Measurements from ENCODE around the gene TMEM25.
A peak's percentile ranks its signal among the peaks of the same experiment; 100 is the strongest.
"Not testable (repeated sequence)": the region's sequence is repeated elsewhere in the genome, so short reads cannot be mapped to it uniquely, and the experiment has no call there.

The TMEM25 gene

GRCh38 chr11:118532091-118532490 is 1.1 kb downstream of the TMEM25 start:
- no peak for DNase-seq

- DNase-seq = no peak
Measured at GRCh38 chr11:118532852-118533768, 2.1 kb downstream of the TMEM25 start.

- peak in 23 of 51 donors; percentile 4 to 56 (median 23) for DNase-seq
Measured at GRCh38 chr11:118533769-118534729, 3.1 kb downstream of the TMEM25 start.

- no peak for DNase-seq
Measured at GRCh38 chr11:118535261-118535660, 4.3 kb downstream of the TMEM25 start.

DNA sequence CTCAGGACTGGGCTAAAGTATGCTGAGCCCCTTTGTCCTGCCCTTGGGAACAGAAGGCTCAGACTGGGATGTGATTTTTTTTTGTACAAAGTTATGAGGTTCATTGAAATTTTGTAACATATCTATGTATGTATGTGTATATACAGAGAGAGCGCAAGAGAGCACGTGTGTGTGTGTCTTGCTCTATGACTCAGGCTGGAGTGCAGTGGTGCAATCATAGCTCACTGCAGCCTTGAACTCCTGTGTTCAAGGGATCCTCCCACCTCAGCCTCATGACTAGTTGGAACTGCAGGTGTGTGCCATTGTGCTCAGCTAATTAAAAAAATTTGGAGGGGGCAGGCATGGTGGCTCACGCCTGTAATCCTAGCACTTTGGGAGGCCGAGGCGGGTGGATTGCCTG is 5.7 kb downstream of the TMEM25 start:
- DNase-seq = no peak

DNA sequence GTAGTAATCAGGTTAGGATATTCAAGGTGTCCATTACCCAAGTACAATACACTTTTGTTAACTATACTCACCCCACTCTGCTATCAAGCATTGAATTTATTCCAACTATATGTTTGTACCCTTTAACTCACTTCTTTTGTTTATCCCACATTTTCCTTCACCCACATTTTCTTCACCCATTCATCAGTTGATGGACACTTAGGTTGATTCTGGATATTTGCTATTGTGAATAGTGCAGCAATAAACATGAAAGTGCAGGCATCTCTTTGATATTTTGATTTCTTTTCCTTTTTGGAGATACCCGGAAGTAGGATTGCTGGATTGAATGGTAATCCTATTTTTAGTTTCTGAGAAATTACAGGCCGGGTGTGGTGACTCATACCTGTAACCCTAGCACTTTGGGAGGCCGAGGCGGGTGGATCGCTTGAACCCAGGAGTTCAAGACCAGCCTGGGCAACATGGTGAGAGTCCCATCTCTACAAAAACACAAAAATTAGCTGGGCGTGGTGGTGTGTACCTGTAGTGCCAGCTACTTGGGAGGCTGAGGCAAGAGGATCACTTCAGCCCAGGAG is 6.5 kb downstream of the TMEM25 start:
- DNase-seq = no peak

- no peak for DNase-seq
Measured at GRCh38 chr11:118544010-118544646, 13.1 kb downstream of the TMEM25 start.

DNA sequence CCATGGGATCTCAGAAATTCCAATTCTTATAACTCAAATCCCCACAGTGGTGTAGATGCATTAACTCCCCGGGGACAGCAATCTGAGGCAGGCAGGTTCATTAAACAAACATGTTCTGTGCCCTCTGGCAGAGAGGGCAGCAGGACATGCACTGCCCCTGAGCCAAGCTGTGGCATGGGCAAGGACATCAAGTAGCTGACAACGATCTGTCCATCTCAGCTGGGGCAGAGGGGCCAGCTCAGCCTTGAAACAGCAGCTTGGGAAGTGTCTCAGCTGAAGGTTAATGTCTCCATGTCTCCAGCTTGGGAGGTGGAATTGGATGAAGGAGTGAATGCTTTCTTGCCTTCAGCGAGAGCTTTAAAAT is 13.6 kb downstream of the TMEM25 start:
- no peak for DNase-seq

- no peak for DNase-seq
Measured at GRCh38 chr11:118545533-118545932, 14.5 kb downstream of the TMEM25 start.

- no peak for DNase-seq
Measured at GRCh38 chr11:118547132-118547531, 16.1 kb downstream of the TMEM25 start.

DNA sequence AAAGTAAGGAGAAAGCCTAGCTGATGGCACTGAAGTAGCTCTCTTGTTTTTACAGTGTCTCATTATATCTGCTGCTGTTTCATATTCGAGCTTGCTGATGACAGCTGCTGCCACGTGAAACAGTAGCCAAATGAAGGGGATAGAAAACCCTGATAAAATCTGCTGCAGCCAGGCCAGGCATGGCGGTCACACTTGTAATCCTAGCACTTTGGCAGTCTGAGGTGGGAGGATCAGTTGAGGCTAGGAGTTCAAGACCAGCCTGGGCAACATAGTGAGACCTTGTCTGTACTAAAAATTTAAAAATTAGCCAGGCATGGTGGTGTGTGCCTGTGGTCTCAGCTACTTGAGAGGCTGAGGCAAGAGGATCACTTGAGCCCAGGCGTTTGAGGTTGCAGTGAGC is 21.3 kb downstream of the TMEM25 start:
- DNase-seq = no peak

- no peak for DNase-seq
Measured at GRCh38 chr11:118560806-118561205, 29.8 kb downstream of the TMEM25 start.

DNA sequence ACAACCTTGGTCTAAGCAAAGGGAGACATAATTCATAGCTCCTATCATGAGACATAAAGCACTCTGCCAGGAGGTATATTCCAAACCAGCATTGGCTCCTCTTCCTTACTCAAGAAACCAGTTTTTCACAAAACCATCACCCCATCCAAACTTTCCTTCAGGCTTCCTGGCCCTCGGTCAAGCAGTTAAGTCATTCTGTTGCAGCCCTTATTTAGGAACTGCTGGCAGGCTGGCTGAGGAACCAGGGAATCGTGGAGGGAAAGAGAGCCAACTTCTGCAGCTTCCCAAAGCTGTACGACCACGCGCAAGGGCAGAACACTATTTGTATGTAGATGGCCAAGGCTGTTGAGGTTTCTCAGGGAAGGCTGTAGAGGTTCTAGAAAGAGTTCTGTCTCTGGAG is 34.1 kb downstream of the TMEM25 start:
- DNase-seq = peak in 12 of 51 donors; percentile 5 to 18 (median 10)

- no peak for DNase-seq
Measured at GRCh38 chr11:118569670-118570069, 38.7 kb downstream of the TMEM25 start.

- DNase-seq = no peak
Measured at GRCh38 chr11:118570787-118571186, 39.8 kb downstream of the TMEM25 start.

DNA sequence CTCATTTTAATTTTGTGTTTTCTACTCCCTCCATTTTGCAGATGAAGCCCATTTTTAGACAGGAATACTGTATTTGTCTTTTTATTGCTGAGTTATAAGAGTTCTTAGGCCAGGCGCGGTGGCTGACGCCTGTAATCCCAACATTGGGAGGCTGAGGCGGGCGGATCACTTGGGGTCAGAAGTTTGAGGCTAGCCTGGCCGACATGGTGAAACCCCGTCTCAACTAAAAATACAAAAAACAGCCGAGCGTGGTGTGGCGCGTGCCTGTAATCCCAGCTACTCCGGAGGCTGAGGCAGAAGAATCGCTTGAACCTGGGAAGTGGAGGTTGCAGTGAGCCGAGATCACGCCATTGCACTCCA is 40.7 kb downstream of the TMEM25 start:
- DNase-seq = peak in 5 of 51 donors; percentile 14 to 25 (median 23)

GRCh38 chr11:118572061-118572980 is 41.3 kb downstream of the TMEM25 start, which contains the start of gene ARCN1:
Gene ARCN1, plus strand, starts transcription at chr11:118572409. Its CDS starts 139 bp downstream, at chr11:118572548.
- peak; percentile 21 to 90 (median 68) for DNase-seq

DNA sequence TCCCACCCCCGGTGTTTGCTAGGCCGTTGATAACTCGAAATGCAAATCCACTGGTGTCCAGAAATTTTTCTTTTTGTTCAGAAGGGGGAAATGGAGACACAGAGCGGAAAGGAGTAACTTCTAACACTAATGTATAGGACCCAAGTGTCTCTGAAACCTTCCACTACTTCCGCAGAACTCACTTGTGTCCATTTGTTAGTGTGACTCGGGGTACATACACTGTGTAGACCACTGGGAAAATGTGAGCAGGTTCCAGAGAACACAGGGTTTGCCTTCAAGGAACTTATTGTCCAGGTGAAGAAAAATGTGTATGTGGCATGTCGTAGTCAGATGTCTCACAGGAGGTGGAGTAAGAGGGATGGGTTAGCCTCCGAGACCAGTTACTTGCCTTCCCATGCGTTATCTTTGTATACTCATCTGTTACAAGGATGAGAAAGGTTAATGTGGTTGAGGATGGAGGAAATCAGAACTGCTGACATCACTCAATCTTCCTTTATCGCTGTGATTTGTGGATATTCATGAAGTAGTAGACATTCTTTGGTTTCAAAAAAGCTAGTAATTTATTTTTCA is 42.1 kb downstream of the TMEM25 start:
- peak in 2 of 51 donors; percentile 36 to 49 for DNase-seq

DNA sequence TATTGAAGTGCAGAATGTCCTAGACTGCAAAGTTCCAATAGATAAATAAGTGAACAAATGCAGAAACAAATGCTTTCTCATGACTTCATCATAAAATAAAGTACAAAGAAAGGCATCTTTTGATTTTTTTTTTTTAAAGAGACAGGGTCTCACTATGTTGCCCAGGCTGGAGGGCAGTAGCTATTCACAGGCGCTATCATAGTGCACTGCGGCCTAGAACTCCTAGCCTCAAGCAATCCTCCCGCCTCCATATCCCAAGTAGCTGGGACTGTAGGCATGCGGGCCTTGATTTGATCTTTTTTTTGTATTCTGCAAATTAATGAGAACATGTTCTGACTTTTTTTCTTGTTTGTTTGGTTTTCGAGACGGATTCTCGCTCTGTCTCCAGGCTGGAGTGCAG is 43.6 kb downstream of the TMEM25 start:
- DNase-seq = no peak

- not testable (repeated sequence) for DNase-seq
Measured at GRCh38 chr11:118577995-118578394, 47.0 kb downstream of the TMEM25 start.
